GM23248 (cell line): Measurements from ENCODE around the gene GCN1.

Source experiments
- EZH2 ChIP-seq: fragments of 200-600 bp; sonication (generic); IDR thresholded peaks from 2 replicates; pipeline ENCODE4 v1.6.1; 2018; ENCODE audit warnings: antibody characterized with exemption, mild to moderate bottlenecking; ENCODE audit not compliant: insufficient read depth, poor library complexity, severe bottlenecking
- EZH2phosphoT487 ChIP-seq: fragments of 200-600 bp; sonication (generic); IDR thresholded peaks from 2 replicates; pipeline ENCODE4 v1.6.1; 2018; ENCODE audit warnings: antibody characterized with exemption, moderate library complexity, mild to moderate bottlenecking, low read depth; ENCODE audit not compliant: insufficient read depth

GRCh38 chr12:120197542-120197887 is 3.0 kb upstream of the GCN1 start:
- no peak for TF ChIP-seq EZH2phosphoT487
- no peak for TF ChIP-seq EZH2
